M059J (cell line): Measurements from ENCODE around the gene AHRR. TPM values are rescaled to one million over a fixed set of nuclear protein-coding genes. Genes with fewer than 3 reads are reported as not detected.

Experiments
- DNase-seq: peaks from one replicate; pipeline ENCODE4 v3.0.0-alpha.2; 2012; ENCODE audit warnings: low read depth
- total RNA-seq: library from RNA; depleted of rRNA; stranded (reverse); fragments of >200 nt; shearing (Covaris generic); gene quantifications from 2 replicates; pipeline ENCODE4 v1.2.3, GENCODE V29; 2014

Gene AHRR
- total RNA-seq, 1 experiment from 2014 or later: 50.6 TPM

GRCh38 chr5:346229-346935 is 24.9 kb downstream of the AHRR start:
- DNase-seq: no peak

GRCh38 chr5:347712-348284 is 26.3 kb downstream of the AHRR start:
- no peak for DNase-seq

GRCh38 chr5:348726-349125 is 27.2 kb downstream of the AHRR start:
- DNase-seq: no peak

- DNase-seq: peak; percentile 25
These were observed 28.8 kb downstream of the AHRR start for GRCh38 chr5:350355-350754.

- DNase-seq: no peak
These were observed 29.8 kb downstream of the AHRR start for GRCh38 chr5:351084-351920.

GRCh38 chr5:351921-352245 is 30.4 kb downstream of the AHRR start:
- DNase-seq: no peak

- no peak for DNase-seq
These were observed 31.4 kb downstream of the AHRR start for GRCh38 chr5:352639-353611.

- no peak for DNase-seq
These were observed 32.4 kb downstream of the AHRR start for GRCh38 chr5:353612-354580.

- DNase-seq: no peak
These were observed 33.3 kb downstream of the AHRR start for GRCh38 chr5:354581-355378.

GRCh38 chr5:355379-355935 is 33.9 kb downstream of the AHRR start:
- no peak for DNase-seq

GRCh38 chr5:355958-356357 is 34.4 kb downstream of the AHRR start:
- no peak for DNase-seq

GRCh38 chr5:359301-359897 is 37.9 kb downstream of the AHRR start:
- no peak for DNase-seq

- DNase-seq: no peak
These were observed 38.9 kb downstream of the AHRR start for GRCh38 chr5:360257-361027.

- DNase-seq: no peak
These were observed 40.7 kb downstream of the AHRR start for GRCh38 chr5:362189-362588.

GRCh38 chr5:362978-363765 is 41.7 kb downstream of the AHRR start:
- no peak for DNase-seq

GRCh38 chr5:364497-364896 is 43.0 kb downstream of the AHRR start:
- no peak for DNase-seq
